Measurements from ENCODE around the gene AK4.

- TF ChIP-seq SIN3A (IDR thresholded peaks at IDR 0.05; ENCODE audit: borderline replicate concordance, insufficient read depth, low read length) (no peak), POLR2AphosphoS5 (IDR thresholded peaks at IDR 0.05; ENCODE audit: low read depth, low read length) (no peak)
Measured at GRCh38 chr1:65193129-65193695, 45.2 kb downstream of the AK4 start.

All from PFSK-1 (cell line).